Psoas muscle (tissue), 8 donors: ENCODE results near the gene LDOC1. TPM values are rescaled to one million over a fixed set of nuclear protein-coding genes. Genes with fewer than 3 reads are reported as not detected.

Experiments used
- ATAC-seq, 4 donors: fragments of 200-7000 bp; cut with Tn5 transposase; one replicate each; pipeline ENCODE4 v1.9.1; 2020; ENCODE audit warnings: moderate library complexity in 3 of 4, mild to moderate bottlenecking in 2 of 4
- DNase-seq, 2 donors: peaks; one replicate each; pipeline ENCODE4 v3.0.0-alpha.2; 2020
- H3K27ac ChIP-seq: fragments of 200-600 bp; one replicate; pipeline ENCODE4 v1.8.0; 2022
- H3K27me3 ChIP-seq, 3 donors: fragments of 200-600 bp in 1 of 3; one replicate each; pipeline versions ENCODE4 v1.6.1 to v1.8.0; 2013 to 2022; ENCODE audit warnings: low read length in 2 of 3, mild to moderate bottlenecking in 2 of 3, moderate library complexity in 1 of 3; ENCODE audit not compliant: insufficient read depth in 3 of 3
- H3K36me3 ChIP-seq, 2 donors: fragments of 200-600 bp in 1 of 2; one replicate each; pipeline versions ENCODE4 v1.6.1 to v1.8.0; 2013 to 2022; ENCODE audit warnings: low read depth in 1 of 2, mild to moderate bottlenecking in 1 of 2, moderate library complexity in 1 of 2; ENCODE audit not compliant: insufficient read depth in 1 of 2
- H3K4me1 ChIP-seq: fragments of 200-600 bp; one replicate; pipeline ENCODE4 v1.8.0; 2022
- H3K4me3 ChIP-seq: fragments of 200-600 bp; one replicate; pipeline ENCODE4 v1.8.0; 2022; ENCODE audit warnings: mild to moderate bottlenecking
- H3K9me3 ChIP-seq: fragments of 200-600 bp; one replicate; pipeline ENCODE4 v1.8.0; 2022
- WGBS, 3 donors: extraction: QIAGEN DNeasy Blood & Tissue Kit; methylation state at CpG; one replicate each; pipeline versions ENCODE4 v1.1.6 to v1.1.7; 2013; 5-methylcytosine and 5-hydroxymethylcytosine counted together
- intact Hi-C, 2 donors: fragments of 100-400 bp; cut with DNase I; formaldehyde crosslinking; loops; one replicate each; pipeline versions ENCODE4 v1.11.0 to v1.14.2; 2022
- polyA plus RNA-seq, 3 donors: library from polyadenylated mRNA; stranded (reverse); fragments of 200-250 nt; gene quantifications; one replicate each; pipeline ENCODE4 v1.2.3, GENCODE V29; 2013
- total RNA-seq, 4 donors: library from RNA; stranded (reverse); fragmentation: NEBNext Ultra II Directional in 2 of 4; extraction: Animal tissue kit (Norgen Biotek cat#: 25700) in 2 of 4; gene quantifications; one replicate each; pipeline versions ENCODE4 v1.2.1 to v1.2.4, GENCODE V29; 2021 to 2023
- TF ChIP-seq, protein P1 (sequence below): fragments of 200-600 bp; IDR thresholded peaks from one replicate; pipeline ENCODE4 v1.8.0; 2022; ENCODE audit warnings: antibody characterized with exemption
- donor health status: healthy with polysubstance abuse.
- donor health status: DM: no; HTN: no; CAD: no; lungs with moderate emphysema.
- donor health status: Bipolar disorder and iron deficiency.
- donor health status: healthy.
- donor health status: DM: yes; HTN: yes; CAD: no.
- donor health status: DM: no; HTN: no; CAD: no.
- donor health status: DM: no; HTN: no; CAD: no.
- donor health status: DM: yes; HTN: yes; CAD: no.

Gene LDOC1
- total and polyA plus RNA-seq, 7 donors: 1.6 to 5.3 (median 2.5) TPM

DNA sequence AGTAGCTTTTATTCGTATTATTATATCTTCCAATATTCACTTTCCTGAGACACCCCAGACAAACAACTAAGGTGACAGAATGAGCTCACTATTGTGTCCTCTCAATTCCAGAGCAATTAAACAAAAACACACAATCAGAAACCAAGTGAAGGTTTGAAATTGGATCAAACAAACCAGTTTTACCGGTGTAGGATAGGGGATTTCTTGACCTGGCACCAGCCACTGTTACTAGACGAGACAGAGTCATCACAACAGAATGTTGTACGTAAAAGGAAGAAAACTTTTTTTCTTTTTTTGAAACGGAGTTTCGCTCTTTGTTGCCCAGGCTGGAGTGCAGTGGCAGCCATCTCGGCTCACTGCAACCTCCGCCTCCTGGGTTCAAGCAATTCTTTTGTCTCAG lies 43.7 kb downstream of the LDOC1 start:
- TF ChIP-seq, protein P1, sequence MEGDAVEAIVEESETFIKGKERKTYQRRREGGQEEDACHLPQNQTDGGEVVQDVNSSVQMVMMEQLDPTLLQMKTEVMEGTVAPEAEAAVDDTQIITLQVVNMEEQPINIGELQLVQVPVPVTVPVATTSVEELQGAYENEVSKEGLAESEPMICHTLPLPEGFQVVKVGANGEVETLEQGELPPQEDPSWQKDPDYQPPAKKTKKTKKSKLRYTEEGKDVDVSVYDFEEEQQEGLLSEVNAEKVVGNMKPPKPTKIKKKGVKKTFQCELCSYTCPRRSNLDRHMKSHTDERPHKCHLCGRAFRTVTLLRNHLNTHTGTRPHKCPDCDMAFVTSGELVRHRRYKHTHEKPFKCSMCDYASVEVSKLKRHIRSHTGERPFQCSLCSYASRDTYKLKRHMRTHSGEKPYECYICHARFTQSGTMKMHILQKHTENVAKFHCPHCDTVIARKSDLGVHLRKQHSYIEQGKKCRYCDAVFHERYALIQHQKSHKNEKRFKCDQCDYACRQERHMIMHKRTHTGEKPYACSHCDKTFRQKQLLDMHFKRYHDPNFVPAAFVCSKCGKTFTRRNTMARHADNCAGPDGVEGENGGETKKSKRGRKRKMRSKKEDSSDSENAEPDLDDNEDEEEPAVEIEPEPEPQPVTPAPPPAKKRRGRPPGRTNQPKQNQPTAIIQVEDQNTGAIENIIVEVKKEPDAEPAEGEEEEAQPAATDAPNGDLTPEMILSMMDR: no peak
- no peaks in the 10 kb centered on the region for H3K27me3 ChIP-seq
- intact Hi-C loops: no loop called here
- H3K4me3 ChIP-seq: no peak overlapping the region
- H3K9me3 ChIP-seq: no peaks in the 10 kb centered on the region
- DNase-seq (no peak), ATAC-seq (no peak)
- H3K36me3 ChIP-seq: no peaks in the 10 kb centered on the region
- H3K27ac ChIP-seq: no peak overlapping the region
- 62 to 81% (median 70%) methylated on average over 8 of the region's 8 CpGs for WGBS, 3 donors
- H3K4me1 ChIP-seq: no peaks in the 10 kb centered on the region

DNA sequence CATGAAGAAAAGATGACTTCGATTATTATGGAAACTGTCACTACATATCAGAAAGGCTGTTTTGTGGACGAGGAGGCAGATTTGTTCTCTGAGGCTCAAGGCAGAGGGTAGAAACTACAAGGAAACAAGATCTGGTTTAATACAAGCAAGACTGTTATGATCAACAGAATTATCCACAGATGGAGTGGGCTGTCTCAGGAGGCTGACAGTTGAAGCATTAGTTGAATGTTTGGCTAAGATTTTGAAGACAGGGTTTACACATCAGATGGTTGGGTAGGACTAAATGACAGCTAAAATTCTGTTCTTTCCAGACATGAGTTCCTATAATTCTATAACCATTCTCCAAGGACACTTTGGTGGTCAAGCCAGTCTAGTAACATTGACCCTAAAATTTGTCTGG lies 49.8 kb downstream of the LDOC1 start:
- ATAC-seq (no peak), DNase-seq (no peak)
- intact Hi-C loops: no loop called here
- H3K27ac ChIP-seq: no peak overlapping the region
- H3K9me3 ChIP-seq: no peaks in the 10 kb centered on the region
- no peaks in the 10 kb centered on the region for H3K27me3 ChIP-seq
- no peak overlapping the region for H3K4me3 ChIP-seq
- WGBS, 3 donors: 61 to 77% (median 75%) methylated on average over 2 of the region's 2 CpGs
- TF ChIP-seq, protein P1: no peak
- no peaks in the 10 kb centered on the region for H3K36me3 ChIP-seq
- H3K4me1 ChIP-seq: no peaks in the 10 kb centered on the region

Other genes with a start within 250 kb of the LDOC1 start
- not detected for gene SPANXB1, start 174.5 kb downstream of the LDOC1 start, total RNA-seq
- not detected for gene SPANXB1, start 174.5 kb downstream of the LDOC1 start, polyA plus RNA-seq
- gene SPANXC, start 65.4 kb upstream of the LDOC1 start, total RNA-seq: not detected
- not detected for gene SPANXC, start 65.4 kb upstream of the LDOC1 start, polyA plus RNA-seq